ENCODE data around the gene GTF3C4. TPM values are rescaled to one million over a fixed set of nuclear protein-coding genes. Genes with fewer than 3 reads are reported as not detected.

The GTF3C4 gene
- total and polyA plus RNA-seq, 10 of the 15 experiments (the other 5 are each of a cell fraction or from before 2014, with no cell fraction given) = 3.2 to 18.9 (median 8.2) TPM

- in situ Hi-C loops (cut with MboI) = no loop called here
- H3K36me3 ChIP-seq (ENCODE audit: control insufficient read depth in 2 of 2, insufficient read depth in 2 of 2, low read length in 1 of 2) = peaks cover 12 to 16% of the 10 kb centered on the region in 2 experiments
- ChIA-PET SMC1A (ENCODE audit: uncharacterized antibody, unreplicated experiment) (no interaction called here), RAD21 (ENCODE audit: unreplicated experiment) (no interaction called here), CTCF (interaction anchor here (1.1 kb wide), 1 partner anchor 265 kb away, joined by 3 read pairs; no protein-coding TSS in a partner anchor), POLR2A (interaction anchor here (0.5 kb wide), 1 partner anchor 25 kb away, joined by 3 read pairs; no protein-coding TSS in a partner anchor)
- H3K9me3 ChIP-seq (replicated peaks; ENCODE audit: control insufficient read depth, insufficient read depth, low read length) = no peaks in the 10 kb centered on the region
- BruUV-seq (replicated peaks) = no TSS peak
- no peaks in the 10 kb centered on the region for H4K20me1 ChIP-seq (ENCODE audit: control insufficient read depth, insufficient read depth)
- TF ChIP-seq SPI1 (IDR thresholded peaks at IDR 0.05; ENCODE audit: borderline replicate concordance, insufficient read depth, low read depth, low read length) (no peak), JUND (IDR thresholded peaks at IDR 0.05; ENCODE audit: low read depth, low read length) (no peak), BRCA1 (IDR thresholded peaks at IDR 0.05; ENCODE audit: low read depth, low read length) (no peak), BMI1 (IDR thresholded peaks at IDR 0.05; ENCODE audit: borderline replicate concordance) (no peak)
- H3K9ac ChIP-seq (ENCODE audit: control insufficient read depth, insufficient read depth, low read length) = no peak overlapping the region
- no peak overlapping the region for H2AFZ ChIP-seq (ENCODE audit: control insufficient read depth, low read depth, low read length)
- no peak for DNase-seq (ENCODE audit: low read depth, low spot score)
- ATAC-seq = no peak
- intact Hi-C loops (cut with micrococcal nuclease; ENCODE audit: unreplicated experiment) = loop anchor here (10.0 kb wide), 1 partner anchor 227 kb away; no protein-coding TSS in a partner anchor
- peaks cover 74% of the 10 kb centered on the region for H3K79me2 ChIP-seq (ENCODE audit: control insufficient read depth, insufficient read depth, low read length)
- no peaks in the 10 kb centered on the region for H3K27me3 ChIP-seq (replicated peaks in 1 of 2; ENCODE audit: control insufficient read depth in 2 of 2, insufficient read depth in 2 of 2, low read length in 1 of 2)
- no peak for FAIRE-seq
- peaks cover 10% of the 10 kb centered on the region for H3K4me1 ChIP-seq (ENCODE audit: control insufficient read depth, insufficient read depth, low read length)
- H3K4me2 ChIP-seq (ENCODE audit: control insufficient read depth, insufficient read depth) = no peak overlapping the region
- no peak overlapping the region for H3K4me3 ChIP-seq
- no peak overlapping the region for H3K27ac ChIP-seq (ENCODE audit: control insufficient read depth, insufficient read depth)
- over 99% methylated on average over 8 of the region's 8 CpGs for whole genome bisulfite sequencing (ENCODE audit: insufficient coverage, insufficient replicate concordance, low lambda C conversion rate, missing lambda C conversion rate)
Measured at GRCh38 chr9:132677976-132678375, 7.7 kb downstream of the GTF3C4 start.

GRCh38 chr9:132679946-132680625 is 9.8 kb downstream of the GTF3C4 start:
- FAIRE-seq (peak; percentile 7), DNase-seq (ENCODE audit: low read depth, low spot score) (no peak), ATAC-seq (peak; percentile 73)
- Histone ChIP-seq H3K36me3 (ENCODE audit: control insufficient read depth in 2 of 2, insufficient read depth in 2 of 2, low read length in 1 of 2) (peaks cover 19 to 28% of the 10 kb centered on the region in 2 experiments), H3K79me2 (ENCODE audit: control insufficient read depth, insufficient read depth, low read length) (peaks cover 54% of the 10 kb centered on the region), H3K9ac (ENCODE audit: control insufficient read depth, insufficient read depth, low read length) (no peak overlapping the region), H2AFZ (ENCODE audit: control insufficient read depth, low read depth, low read length) (no peak overlapping the region), H3K27me3 (replicated peaks in 1 of 2; ENCODE audit: control insufficient read depth in 2 of 2, insufficient read depth in 2 of 2, low read length in 1 of 2) (no peaks in the 10 kb centered on the region), H3K27ac (ENCODE audit: control insufficient read depth, insufficient read depth) (peak overlapping the region; percentile 25; the same call in 1 of the 2 replicates), H3K4me3 (0 out of 2 replicates have a peak overlapping the region, but pooled peaks have one; percentile 4), H3K4me2 (ENCODE audit: control insufficient read depth, insufficient read depth) (peak overlapping the region; percentile 55; the same call in 1 of the 2 replicates), H3K4me1 (ENCODE audit: control insufficient read depth, insufficient read depth, low read length) (peaks cover 10% of the 10 kb centered on the region), H4K20me1 (ENCODE audit: control insufficient read depth, insufficient read depth) (no peaks in the 10 kb centered on the region), H3K9me3 (replicated peaks; ENCODE audit: control insufficient read depth, insufficient read depth, low read length) (no peaks in the 10 kb centered on the region)
- TF ChIP-seq SMAD1 (IDR thresholded peaks at IDR 0.05; ENCODE audit: low read depth, partially characterized antibody) = no peak
- no peak for TF ChIP-seq SUZ12 (IDR thresholded peaks at IDR 0.05; ENCODE audit: unreplicated experiment)
- no peak for TF ChIP-seq MXI1 (IDR thresholded peaks at IDR 0.05; ENCODE audit: low read depth, low read length)
- no TSS peak for BruUV-seq (replicated peaks)
- RAD21 ChIA-PET (ENCODE audit: unreplicated experiment) = no interaction called here
- POLR2A ChIA-PET = interaction anchor here (1.4 kb wide), 1 partner anchor 8 kb away, joined by 4 read pairs; no protein-coding TSS in a partner anchor
- CTCF ChIA-PET = interaction anchor here (0.5 to 1.5 kb wide), 4 partner anchors 11 to 268 kb away, joined by 3 to 5 read pairs (median 3); no protein-coding TSS in a partner anchor
- intact Hi-C loops (cut with micrococcal nuclease; ENCODE audit: unreplicated experiment) = loop anchor here (10.0 kb wide), 1 partner anchor 225 kb away; no protein-coding TSS in a partner anchor
- in situ Hi-C loops (cut with MboI) = no loop called here
- SMC1A ChIA-PET (ENCODE audit: uncharacterized antibody, unreplicated experiment) = interaction anchor here (1.3 kb wide), 1 partner anchor 10 kb away, joined by 3 read pairs; the partner anchor contains the start of gene DDX31
- WGBS (ENCODE audit: insufficient coverage, insufficient replicate concordance, low lambda C conversion rate, missing lambda C conversion rate) = 20% methylated on average over 3 of the region's 3 CpGs
